ENCODE data around the gene UBE3B.
"Not testable (repeated sequence)": the region's sequence is repeated elsewhere in the genome, so short reads cannot be mapped to it uniquely, and the experiment has no call there.

Gene UBE3B

GRCh38 chr12:109439951-109440350 lies 37.5 kb upstream of the UBE3B start:
- not testable (repeated sequence) for H3K4ac ChIP-seq (ENCODE audit: low read depth, low read length); H3K79me2 ChIP-seq (ENCODE audit: control insufficient read depth, insufficient read depth, low read length); H3K4me2 ChIP-seq (ENCODE audit: low read length); H3K23ac ChIP-seq (ENCODE audit: low read length); H2BK15ac ChIP-seq (replicated peaks; ENCODE audit: low read depth); H2AK5ac ChIP-seq (ENCODE audit: low read length); H3K4me3 ChIP-seq (ENCODE audit: low read length); H3K36me3 ChIP-seq (ENCODE audit: control insufficient read depth, insufficient read depth, low read length); H4K8ac ChIP-seq (ENCODE audit: low read depth, low read length); H3K18ac ChIP-seq (ENCODE audit: low read length); H3K56ac ChIP-seq (ENCODE audit: low read length); H3K27me3 ChIP-seq (ENCODE audit: insufficient read depth, low read length, poor library complexity); H2BK120ac ChIP-seq (ENCODE audit: low read depth, low read length); DNase-seq; H4K5ac ChIP-seq (ENCODE audit: low read length); H2BK5ac ChIP-seq (ENCODE audit: low read length); H3K4me1 ChIP-seq (ENCODE audit: control insufficient read depth, low read depth, low read length); H3K27ac ChIP-seq (ENCODE audit: low read depth, low read length); H3K9ac ChIP-seq (ENCODE audit: low read length); H3K79me1 ChIP-seq (ENCODE audit: low read length)
- no CpG with 5 or more reads among the region's 13 CpGs for WGBS (ENCODE audit: extremely low coverage, insufficient coverage, low lambda C conversion rate)

- Histone ChIP-seq H4K5ac (ENCODE audit: low read length) (no peak overlapping the region), H2BK120ac (ENCODE audit: low read depth, low read length) (no peak overlapping the region), H3K18ac (ENCODE audit: low read length) (no peak overlapping the region), H3K27ac (ENCODE audit: low read depth, low read length) (no peak overlapping the region), H4K8ac (ENCODE audit: low read depth, low read length) (no peak overlapping the region), H3K4me3 (ENCODE audit: low read length) (no peak overlapping the region), H3K4me2 (ENCODE audit: low read length) (no peak overlapping the region), H3K23ac (ENCODE audit: low read length) (no peak overlapping the region), H3K56ac (ENCODE audit: low read length) (no peak overlapping the region), H3K36me3 (ENCODE audit: control insufficient read depth, insufficient read depth, low read length) (no peaks in the 10 kb centered on the region), H2BK15ac (replicated peaks; ENCODE audit: low read depth) (no peak overlapping the region), H2BK5ac (ENCODE audit: low read length) (no peak overlapping the region), H2AK5ac (ENCODE audit: low read length) (no peak overlapping the region), H3K9ac (ENCODE audit: low read length) (no peak overlapping the region), H3K4ac (ENCODE audit: low read depth, low read length) (no peak overlapping the region), H3K4me1 (ENCODE audit: control insufficient read depth, low read depth, low read length) (peaks cover 2% of the 10 kb centered on the region), H3K79me2 (ENCODE audit: control insufficient read depth, insufficient read depth, low read length) (no peaks in the 10 kb centered on the region), H3K27me3 (ENCODE audit: insufficient read depth, low read length, poor library complexity) (no peaks in the 10 kb centered on the region), H3K79me1 (ENCODE audit: low read length) (no peaks in the 10 kb centered on the region)
- DNase-seq: peak; percentile 71
- WGBS (ENCODE audit: extremely low coverage, insufficient coverage, low lambda C conversion rate): no CpG with 5 or more reads among the region's 9 CpGs
Measured at GRCh38 chr12:109440851-109441490, 36.5 kb upstream of the UBE3B start.

GRCh38 chr12:109443794-109444193 lies 33.6 kb upstream of the UBE3B start:
- Histone ChIP-seq H3K27me3 (ENCODE audit: insufficient read depth, low read length, poor library complexity) (no peaks in the 10 kb centered on the region), H3K9ac (ENCODE audit: low read length) (no peak overlapping the region), H2BK120ac (ENCODE audit: low read depth, low read length) (no peak overlapping the region), H3K18ac (ENCODE audit: low read length) (no peak overlapping the region), H3K79me1 (ENCODE audit: low read length) (no peaks in the 10 kb centered on the region), H2BK5ac (ENCODE audit: low read length) (no peak overlapping the region), H2AK5ac (ENCODE audit: low read length) (no peak overlapping the region), H3K56ac (ENCODE audit: low read length) (no peak overlapping the region), H4K8ac (ENCODE audit: low read depth, low read length) (no peak overlapping the region), H3K27ac (ENCODE audit: low read depth, low read length) (no peak overlapping the region), H3K4ac (ENCODE audit: low read depth, low read length) (no peak overlapping the region), H3K4me3 (ENCODE audit: low read length) (no peak overlapping the region), H2BK15ac (replicated peaks; ENCODE audit: low read depth) (no peak overlapping the region), H3K4me1 (ENCODE audit: control insufficient read depth, low read depth, low read length) (no peaks in the 10 kb centered on the region), H3K23ac (ENCODE audit: low read length) (no peak overlapping the region), H3K79me2 (ENCODE audit: control insufficient read depth, insufficient read depth, low read length) (no peaks in the 10 kb centered on the region), H4K5ac (ENCODE audit: low read length) (no peak overlapping the region), H3K36me3 (ENCODE audit: control insufficient read depth, insufficient read depth, low read length) (no peaks in the 10 kb centered on the region), H3K4me2 (ENCODE audit: low read length) (no peak overlapping the region)
- DNase-seq: no peak
- WGBS (ENCODE audit: extremely low coverage, insufficient coverage, low lambda C conversion rate): no CpG with 5 or more reads among the region's 5 CpGs

GRCh38 chr12:109444259-109444658 lies 33.2 kb upstream of the UBE3B start:
- H3K79me1 ChIP-seq (ENCODE audit: low read length): no peaks in the 10 kb centered on the region
- H3K36me3 ChIP-seq (ENCODE audit: control insufficient read depth, insufficient read depth, low read length): no peaks in the 10 kb centered on the region
- no peak overlapping the region for H3K4me3 ChIP-seq (ENCODE audit: low read length)
- H4K8ac ChIP-seq (ENCODE audit: low read depth, low read length): no peak overlapping the region
- H3K4ac ChIP-seq (ENCODE audit: low read depth, low read length): no peak overlapping the region
- H3K9ac ChIP-seq (ENCODE audit: low read length): no peak overlapping the region
- H3K27me3 ChIP-seq (ENCODE audit: insufficient read depth, low read length, poor library complexity): no peaks in the 10 kb centered on the region
- no peaks in the 10 kb centered on the region for H3K79me2 ChIP-seq (ENCODE audit: control insufficient read depth, insufficient read depth, low read length)
- no peak overlapping the region for H3K56ac ChIP-seq (ENCODE audit: low read length)
- H3K23ac ChIP-seq (ENCODE audit: low read length): no peak overlapping the region
- no CpG with 5 or more reads among the region's 6 CpGs for WGBS (ENCODE audit: extremely low coverage, insufficient coverage, low lambda C conversion rate)
- H3K4me1 ChIP-seq (ENCODE audit: control insufficient read depth, low read depth, low read length): no peaks in the 10 kb centered on the region
- no peak overlapping the region for H2BK15ac ChIP-seq (replicated peaks; ENCODE audit: low read depth)
- DNase-seq: no peak
- no peak overlapping the region for H3K27ac ChIP-seq (ENCODE audit: low read depth, low read length)
- no peak overlapping the region for H4K5ac ChIP-seq (ENCODE audit: low read length)
- H2BK5ac ChIP-seq (ENCODE audit: low read length): no peak overlapping the region
- no peak overlapping the region for H3K18ac ChIP-seq (ENCODE audit: low read length)
- no peak overlapping the region for H3K4me2 ChIP-seq (ENCODE audit: low read length)
- H2BK120ac ChIP-seq (ENCODE audit: low read depth, low read length): no peak overlapping the region
- H2AK5ac ChIP-seq (ENCODE audit: low read length): no peak overlapping the region

GRCh38 chr12:109445191-109445609 lies 32.2 kb upstream of the UBE3B start:
- H3K79me2 ChIP-seq (ENCODE audit: control insufficient read depth, insufficient read depth, low read length): no peaks in the 10 kb centered on the region
- H3K56ac ChIP-seq (ENCODE audit: low read length): no peak overlapping the region
- H3K4me2 ChIP-seq (ENCODE audit: low read length): no peak overlapping the region
- H3K79me1 ChIP-seq (ENCODE audit: low read length): no peaks in the 10 kb centered on the region
- H3K9ac ChIP-seq (ENCODE audit: low read length): no peak overlapping the region
- H3K27me3 ChIP-seq (ENCODE audit: insufficient read depth, low read length, poor library complexity): no peaks in the 10 kb centered on the region
- H3K23ac ChIP-seq (ENCODE audit: low read length): no peak overlapping the region
- no peak overlapping the region for H3K4me3 ChIP-seq (ENCODE audit: low read length)
- no peak overlapping the region for H3K27ac ChIP-seq (ENCODE audit: low read depth, low read length)
- no peak overlapping the region for H3K4ac ChIP-seq (ENCODE audit: low read depth, low read length)
- H2BK5ac ChIP-seq (ENCODE audit: low read length): no peak overlapping the region
- no peaks in the 10 kb centered on the region for H3K36me3 ChIP-seq (ENCODE audit: control insufficient read depth, insufficient read depth, low read length)
- no CpG with 5 or more reads among the region's 2 CpGs for WGBS (ENCODE audit: extremely low coverage, insufficient coverage, low lambda C conversion rate)
- H3K4me1 ChIP-seq (ENCODE audit: control insufficient read depth, low read depth, low read length): no peaks in the 10 kb centered on the region
- no peak overlapping the region for H4K5ac ChIP-seq (ENCODE audit: low read length)
- H2AK5ac ChIP-seq (ENCODE audit: low read length): no peak overlapping the region
- H2BK120ac ChIP-seq (ENCODE audit: low read depth, low read length): no peak overlapping the region
- no peak for DNase-seq
- no peak overlapping the region for H3K18ac ChIP-seq (ENCODE audit: low read length)
- no peak overlapping the region for H2BK15ac ChIP-seq (replicated peaks; ENCODE audit: low read depth)
- H4K8ac ChIP-seq (ENCODE audit: low read depth, low read length): no peak overlapping the region

GRCh38 chr12:109446869-109447268 lies 30.6 kb upstream of the UBE3B start:
- Histone ChIP-seq H2BK15ac (replicated peaks; ENCODE audit: low read depth) (no peak overlapping the region), H3K9ac (ENCODE audit: low read length) (no peak overlapping the region), H3K36me3 (ENCODE audit: control insufficient read depth, insufficient read depth, low read length) (peaks cover 2% of the 10 kb centered on the region), H3K4me1 (ENCODE audit: control insufficient read depth, low read depth, low read length) (no peaks in the 10 kb centered on the region), H3K18ac (ENCODE audit: low read length) (no peak overlapping the region), H2BK5ac (ENCODE audit: low read length) (no peak overlapping the region), H2BK120ac (ENCODE audit: low read depth, low read length) (no peak overlapping the region), H3K79me2 (ENCODE audit: control insufficient read depth, insufficient read depth, low read length) (peaks cover 2% of the 10 kb centered on the region), H3K4ac (ENCODE audit: low read depth, low read length) (no peak overlapping the region), H4K5ac (ENCODE audit: low read length) (no peak overlapping the region), H3K23ac (ENCODE audit: low read length) (no peak overlapping the region), H2AK5ac (ENCODE audit: low read length) (no peak overlapping the region), H3K27ac (ENCODE audit: low read depth, low read length) (no peak overlapping the region), H3K56ac (ENCODE audit: low read length) (no peak overlapping the region), H3K27me3 (ENCODE audit: insufficient read depth, low read length, poor library complexity) (no peaks in the 10 kb centered on the region), H4K8ac (ENCODE audit: low read depth, low read length) (no peak overlapping the region), H3K4me3 (ENCODE audit: low read length) (no peak overlapping the region), H3K79me1 (ENCODE audit: low read length) (no peaks in the 10 kb centered on the region), H3K4me2 (ENCODE audit: low read length) (no peak overlapping the region)
- DNase-seq: no peak
- WGBS (ENCODE audit: extremely low coverage, insufficient coverage, low lambda C conversion rate): no CpG with 5 or more reads among the region's 8 CpGs
